MM.1S (cell line): Measurements from ENCODE around the gene KMT2E.

Experiments used
- EZH2phosphoT487 ChIP-seq: fragments of 300-600 bp; sonication (generic); IDR thresholded peaks from 2 replicates; pipeline ENCODE4 v1.6.1; 2018; ENCODE audit warnings: antibody characterized with exemption, low read length
- TF ChIP-seq, protein P1 (sequence below): fragments of 300-600 bp; sonication (generic); IDR thresholded peaks from 2 replicates; pipeline ENCODE4 v1.5.1; 2016; ENCODE audit warnings: antibody characterized with exemption, low read length, mixed read lengths

DNA sequence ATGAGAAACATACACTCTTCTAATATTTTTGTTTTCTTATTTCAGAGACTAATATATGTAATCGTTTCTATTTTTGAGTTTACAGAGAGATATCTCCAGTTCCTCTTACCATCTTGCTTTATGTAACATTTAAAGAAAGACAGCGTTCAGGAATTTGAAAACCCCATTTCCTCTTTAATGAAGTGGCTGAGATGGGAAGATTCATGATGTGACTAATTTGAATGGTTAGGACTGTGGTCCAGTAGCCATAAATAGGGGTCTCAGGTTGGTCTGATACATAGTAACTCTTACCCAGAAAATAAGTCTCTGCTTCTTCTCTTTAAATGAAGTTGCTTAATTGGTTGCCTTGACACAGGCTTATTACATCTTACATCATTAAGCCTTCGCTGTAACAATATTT, 6.9 kb downstream of the KMT2E start:
- TF ChIP-seq, protein P1, sequence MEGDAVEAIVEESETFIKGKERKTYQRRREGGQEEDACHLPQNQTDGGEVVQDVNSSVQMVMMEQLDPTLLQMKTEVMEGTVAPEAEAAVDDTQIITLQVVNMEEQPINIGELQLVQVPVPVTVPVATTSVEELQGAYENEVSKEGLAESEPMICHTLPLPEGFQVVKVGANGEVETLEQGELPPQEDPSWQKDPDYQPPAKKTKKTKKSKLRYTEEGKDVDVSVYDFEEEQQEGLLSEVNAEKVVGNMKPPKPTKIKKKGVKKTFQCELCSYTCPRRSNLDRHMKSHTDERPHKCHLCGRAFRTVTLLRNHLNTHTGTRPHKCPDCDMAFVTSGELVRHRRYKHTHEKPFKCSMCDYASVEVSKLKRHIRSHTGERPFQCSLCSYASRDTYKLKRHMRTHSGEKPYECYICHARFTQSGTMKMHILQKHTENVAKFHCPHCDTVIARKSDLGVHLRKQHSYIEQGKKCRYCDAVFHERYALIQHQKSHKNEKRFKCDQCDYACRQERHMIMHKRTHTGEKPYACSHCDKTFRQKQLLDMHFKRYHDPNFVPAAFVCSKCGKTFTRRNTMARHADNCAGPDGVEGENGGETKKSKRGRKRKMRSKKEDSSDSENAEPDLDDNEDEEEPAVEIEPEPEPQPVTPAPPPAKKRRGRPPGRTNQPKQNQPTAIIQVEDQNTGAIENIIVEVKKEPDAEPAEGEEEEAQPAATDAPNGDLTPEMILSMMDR = no peak
- no peak for TF ChIP-seq EZH2phosphoT487
